Measurements from ENCODE around the gene ARHGAP6.

Gene ARHGAP6

DNA sequence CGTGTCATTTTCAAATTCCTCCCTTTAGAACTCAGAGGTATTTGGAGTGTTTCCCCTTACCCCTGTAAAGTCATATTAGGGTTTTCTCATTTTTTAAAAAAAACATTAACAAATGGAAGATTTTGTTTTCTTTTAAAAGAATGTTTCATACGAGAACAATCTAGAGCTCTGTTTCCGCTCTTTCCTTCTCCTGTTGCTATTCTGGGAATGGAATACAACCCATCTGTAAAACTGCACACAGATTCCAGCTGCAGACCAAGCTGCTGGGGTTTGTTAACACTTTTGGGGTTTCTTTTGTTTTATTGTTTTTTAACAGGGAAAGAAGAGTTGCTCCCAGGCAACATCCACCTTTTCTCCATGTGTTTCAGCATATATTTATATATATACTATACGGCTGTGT is 493.3 kb downstream of the ARHGAP6 start:
- H3K9me3 ChIP-seq (ENCODE audit: control insufficient read depth in 2 of 2, low read length in 2 of 2) = no peaks in the 10 kb centered on the region
- peaks cover 0 to 12% of the 10 kb centered on the region in 2 donors for H3K36me3 ChIP-seq (ENCODE audit: control insufficient read depth in 2 of 2, insufficient read depth in 2 of 2, low read length in 2 of 2)
- H3K27ac ChIP-seq (ENCODE audit: low read length) = no peak overlapping the region
- H3K4me3 ChIP-seq (ENCODE audit: low read length in 2 of 2) = no peak overlapping the region
- H3K9ac ChIP-seq (ENCODE audit: low read length in 2 of 2) = no peak overlapping the region
- H3K4me1 ChIP-seq (ENCODE audit: control insufficient read depth, insufficient read depth, low read length) = no peaks in the 10 kb centered on the region
- peaks cover 0 to 6% of the 10 kb centered on the region in 2 donors for H3K27me3 ChIP-seq (ENCODE audit: control insufficient read depth in 1 of 2, insufficient read depth in 2 of 2, low read length in 2 of 2)

DNA sequence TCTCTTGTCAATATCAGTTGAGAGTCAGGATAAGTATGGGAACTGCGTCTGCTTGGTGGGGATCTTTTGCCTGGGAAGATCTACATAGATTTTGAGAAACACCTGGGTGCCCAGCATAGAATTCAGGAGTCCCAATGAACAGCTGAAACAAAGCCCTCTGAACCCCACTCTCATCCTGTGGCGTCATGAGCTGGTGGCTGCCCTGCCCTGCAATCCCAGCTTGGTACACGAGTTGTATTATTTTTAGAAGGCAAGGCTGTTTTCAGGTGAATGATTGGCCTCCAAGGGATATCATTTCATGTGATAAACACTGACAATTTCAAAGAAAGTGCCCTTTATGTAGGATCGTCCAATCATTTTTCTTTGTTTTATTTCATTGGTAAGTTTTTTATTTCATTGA is 493.8 kb downstream of the ARHGAP6 start:
- no peak overlapping the region for H3K27ac ChIP-seq (ENCODE audit: low read length)

GRCh38 chrX:11164433-11164832 is 501.3 kb downstream of the ARHGAP6 start:
- Histone ChIP-seq H3K27me3 (ENCODE audit: control insufficient read depth in 1 of 2, insufficient read depth in 2 of 2, low read length in 2 of 2) (no peaks in the 10 kb centered on the region), H3K9ac (ENCODE audit: low read length in 2 of 2) (no peak overlapping the region), H3K27ac (ENCODE audit: low read length) (no peak overlapping the region)

More for the DNA sequence above, 493.8 kb downstream of the ARHGAP6 start:
- Histone ChIP-seq H3K4me3 (ENCODE audit: low read length in 2 of 2) (no peak overlapping the region), H3K36me3 (ENCODE audit: control insufficient read depth in 2 of 2, insufficient read depth in 2 of 2, low read length in 2 of 2) (peaks cover 0 to 15% of the 10 kb centered on the region in 2 donors), H3K9me3 (ENCODE audit: control insufficient read depth in 2 of 2, low read length in 2 of 2) (no peaks in the 10 kb centered on the region), H3K27me3 (ENCODE audit: control insufficient read depth in 1 of 2, insufficient read depth in 2 of 2, low read length in 2 of 2) (peaks cover 0 to 6% of the 10 kb centered on the region in 2 donors), H3K9ac (ENCODE audit: low read length in 2 of 2) (no peak overlapping the region), H3K4me1 (ENCODE audit: control insufficient read depth, insufficient read depth, low read length) (no peaks in the 10 kb centered on the region)

GRCh38 chrX:11159149-11159548 is 506.6 kb downstream of the ARHGAP6 start:
- Histone ChIP-seq H3K27me3 (ENCODE audit: control insufficient read depth in 1 of 2, insufficient read depth in 2 of 2, low read length in 2 of 2) (no peaks in the 10 kb centered on the region), H3K4me1 (ENCODE audit: control insufficient read depth, insufficient read depth, low read length) (no peaks in the 10 kb centered on the region), H3K9ac (ENCODE audit: low read length in 2 of 2) (no peak overlapping the region), H3K9me3 (ENCODE audit: control insufficient read depth in 2 of 2, low read length in 2 of 2) (no peaks in the 10 kb centered on the region), H3K27ac (ENCODE audit: low read length) (no peak overlapping the region), H3K36me3 (ENCODE audit: control insufficient read depth in 2 of 2, insufficient read depth in 2 of 2, low read length in 2 of 2) (peaks cover 2 to 14% of the 10 kb centered on the region in 2 donors), H3K4me3 (ENCODE audit: low read length in 2 of 2) (no peak overlapping the region)

More at GRCh38 chrX:11164433-11164832, 501.3 kb downstream of the ARHGAP6 start:
- H3K9me3 ChIP-seq (ENCODE audit: control insufficient read depth in 2 of 2, low read length in 2 of 2) = no peaks in the 10 kb centered on the region
- no peaks in the 10 kb centered on the region for H3K4me1 ChIP-seq (ENCODE audit: control insufficient read depth, insufficient read depth, low read length)
- H3K4me3 ChIP-seq (ENCODE audit: low read length in 2 of 2) = no peak overlapping the region
- H3K36me3 ChIP-seq (ENCODE audit: control insufficient read depth in 2 of 2, insufficient read depth in 2 of 2, low read length in 2 of 2) = peaks cover 0 to 16% of the 10 kb centered on the region in 2 donors

- no peak overlapping the region for H3K9ac ChIP-seq (ENCODE audit: low read length in 2 of 2)
- H3K36me3 ChIP-seq (ENCODE audit: control insufficient read depth in 2 of 2, insufficient read depth in 2 of 2, low read length in 2 of 2) = peaks cover 0 to 3% of the 10 kb centered on the region in 2 donors
- peaks cover 0 to 3% of the 10 kb centered on the region in 2 donors for H3K27me3 ChIP-seq (ENCODE audit: control insufficient read depth in 1 of 2, insufficient read depth in 2 of 2, low read length in 2 of 2)
- no peak overlapping the region for H3K4me3 ChIP-seq (ENCODE audit: low read length in 2 of 2)
- H3K9me3 ChIP-seq (ENCODE audit: control insufficient read depth in 2 of 2, low read length in 2 of 2) = no peaks in the 10 kb centered on the region
- no peaks in the 10 kb centered on the region for H3K4me1 ChIP-seq (ENCODE audit: control insufficient read depth, insufficient read depth, low read length)
- H3K27ac ChIP-seq (ENCODE audit: low read length) = no peak overlapping the region
Observed at GRCh38 chrX:11151799-11152559, 513.7 kb downstream of the ARHGAP6 start.

DNA sequence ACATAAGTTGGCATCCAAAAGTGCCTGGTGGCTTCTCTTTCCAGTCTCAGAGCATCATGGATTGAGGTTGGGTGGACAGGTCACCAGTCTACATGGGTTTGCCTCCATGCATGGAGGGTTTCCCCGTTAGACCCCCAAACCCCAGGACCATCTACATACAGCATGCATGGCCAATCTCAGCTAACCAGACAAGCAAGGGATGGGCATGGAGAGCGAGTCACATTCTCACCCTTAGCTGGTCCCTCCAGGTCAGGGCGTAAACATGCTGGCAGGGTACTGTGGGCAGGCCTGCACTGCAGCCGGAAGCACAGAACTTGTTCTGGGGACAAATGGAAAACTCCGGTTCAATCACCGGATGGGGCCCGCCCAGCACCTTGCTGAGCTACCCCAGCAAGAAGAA is 517.3 kb downstream of the ARHGAP6 start:
- H3K27ac ChIP-seq (ENCODE audit: low read length) = no peak overlapping the region
- peaks cover 0 to 8% of the 10 kb centered on the region in 2 donors for H3K27me3 ChIP-seq (ENCODE audit: control insufficient read depth in 1 of 2, insufficient read depth in 2 of 2, low read length in 2 of 2)
- no peaks in the 10 kb centered on the region for H3K36me3 ChIP-seq (ENCODE audit: control insufficient read depth in 2 of 2, insufficient read depth in 2 of 2, low read length in 2 of 2)
- no peaks in the 10 kb centered on the region for H3K9me3 ChIP-seq (ENCODE audit: control insufficient read depth in 2 of 2, low read length in 2 of 2)
- H3K4me1 ChIP-seq (ENCODE audit: control insufficient read depth, insufficient read depth, low read length) = no peaks in the 10 kb centered on the region
- no peak overlapping the region for H3K4me3 ChIP-seq (ENCODE audit: low read length in 2 of 2)
- H3K9ac ChIP-seq (ENCODE audit: low read length in 2 of 2) = no peak overlapping the region

GRCh38 chrX:11146411-11146810 is 519.3 kb downstream of the ARHGAP6 start:
- Histone ChIP-seq H3K9me3 (ENCODE audit: control insufficient read depth in 2 of 2, low read length in 2 of 2) (no peaks in the 10 kb centered on the region), H3K4me3 (ENCODE audit: low read length in 2 of 2) (no peak overlapping the region), H3K27ac (ENCODE audit: low read length) (no peak overlapping the region), H3K27me3 (ENCODE audit: control insufficient read depth in 1 of 2, insufficient read depth in 2 of 2, low read length in 2 of 2) (peaks cover 0 to 8% of the 10 kb centered on the region in 2 donors), H3K9ac (ENCODE audit: low read length in 2 of 2) (no peak overlapping the region), H3K36me3 (ENCODE audit: control insufficient read depth in 2 of 2, insufficient read depth in 2 of 2, low read length in 2 of 2) (peaks cover 0 to 7% of the 10 kb centered on the region in 2 donors), H3K4me1 (ENCODE audit: control insufficient read depth, insufficient read depth, low read length) (no peaks in the 10 kb centered on the region)

DNA sequence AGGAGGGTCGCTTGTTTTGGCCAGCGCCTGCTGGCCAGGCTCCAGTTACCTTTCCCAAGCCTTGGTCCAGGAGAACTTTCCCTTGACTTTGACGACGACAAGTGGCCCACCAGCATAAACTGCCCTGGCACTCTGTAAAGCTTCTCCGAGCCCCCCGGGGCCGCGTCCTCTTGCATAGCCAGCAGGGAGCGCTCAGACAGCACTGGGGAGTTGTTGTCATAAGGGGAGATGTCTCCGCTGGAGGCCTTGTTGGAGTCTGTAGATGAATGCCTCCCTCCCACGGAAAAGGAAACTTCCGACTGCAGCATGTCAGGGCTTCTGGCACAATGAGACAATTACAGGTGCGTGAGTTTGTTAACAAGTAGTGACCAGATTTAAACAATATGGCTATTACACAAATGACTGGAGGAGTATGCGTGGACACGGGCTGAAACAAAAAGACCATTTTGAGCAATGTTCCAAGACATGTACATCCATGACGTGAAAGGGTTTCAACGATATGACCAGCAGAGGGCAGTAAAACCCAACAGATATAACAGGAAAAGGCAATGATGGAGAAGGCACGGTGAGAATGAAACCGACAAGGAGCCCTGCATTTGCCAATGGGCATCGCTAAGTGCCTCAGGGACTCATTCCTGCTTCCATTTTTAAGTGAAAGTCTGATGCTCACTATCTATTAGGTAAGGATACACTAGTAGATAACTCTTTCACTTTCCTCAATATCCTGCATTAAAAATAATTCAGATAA is 521.6 kb downstream of the ARHGAP6 start:
- H3K36me3 ChIP-seq (ENCODE audit: control insufficient read depth in 2 of 2, insufficient read depth in 2 of 2, low read length in 2 of 2) = peaks cover 0 to 7% of the 10 kb centered on the region in 2 donors
- H3K9ac ChIP-seq (ENCODE audit: low read length in 2 of 2) = no peak overlapping the region
- no peaks in the 10 kb centered on the region for H3K4me1 ChIP-seq (ENCODE audit: control insufficient read depth, insufficient read depth, low read length)
- H3K9me3 ChIP-seq (ENCODE audit: control insufficient read depth in 2 of 2, low read length in 2 of 2) = no peaks in the 10 kb centered on the region
- H3K4me3 ChIP-seq (ENCODE audit: low read length in 2 of 2) = no peak overlapping the region
- H3K27me3 ChIP-seq (ENCODE audit: control insufficient read depth in 1 of 2, insufficient read depth in 2 of 2, low read length in 2 of 2) = peaks cover 0 to 8% of the 10 kb centered on the region in 2 donors
- H3K27ac ChIP-seq (ENCODE audit: low read length) = no peak overlapping the region

DNA sequence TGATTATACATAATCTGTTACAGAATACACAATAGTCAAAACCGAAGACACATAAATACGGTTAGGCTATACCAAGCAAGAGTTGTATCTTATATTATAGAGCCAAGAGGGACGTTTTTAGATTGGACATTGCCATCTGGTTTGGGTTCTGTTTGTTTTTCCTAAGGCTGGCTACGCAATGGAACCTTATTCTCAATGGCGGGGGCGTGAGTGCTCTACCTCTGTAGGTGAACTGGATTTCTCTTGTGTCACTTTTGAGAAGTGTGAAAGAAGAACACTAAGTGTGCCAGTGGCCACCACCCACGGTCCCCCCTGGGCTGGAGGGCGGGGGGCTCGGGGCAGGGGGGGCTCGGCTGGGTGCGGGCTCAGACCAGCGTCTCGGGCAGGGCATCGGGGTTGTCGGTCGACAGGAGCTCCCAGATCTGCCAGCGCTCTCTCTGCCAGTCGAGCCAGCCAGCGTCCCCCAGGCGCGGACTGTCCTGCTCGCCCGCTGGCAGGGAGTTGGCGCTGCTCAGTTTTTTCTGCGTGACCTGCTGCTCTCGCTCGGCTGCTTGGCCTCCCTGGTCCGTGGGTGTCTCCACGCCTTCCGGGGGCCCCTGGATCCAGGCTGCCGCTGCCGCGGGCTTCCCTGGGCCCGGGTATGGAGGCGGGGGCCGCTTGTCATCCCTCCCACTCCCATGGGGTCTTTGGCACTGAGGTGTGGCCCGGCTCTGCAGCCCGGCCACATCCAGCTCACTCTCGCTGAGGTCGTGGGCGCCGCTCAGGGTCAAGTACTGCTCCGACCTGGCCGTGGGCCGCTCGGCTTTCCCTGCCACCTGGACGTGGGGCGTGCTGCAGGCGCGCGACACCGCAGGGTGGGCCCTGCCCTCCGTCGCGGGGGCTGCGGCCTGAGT is 527.0 kb downstream of the ARHGAP6 start:
- Histone ChIP-seq H3K36me3 (ENCODE audit: control insufficient read depth in 2 of 2, insufficient read depth in 2 of 2, low read length in 2 of 2) (peaks cover 0 to 7% of the 10 kb centered on the region in 2 donors), H3K27me3 (ENCODE audit: control insufficient read depth in 1 of 2, insufficient read depth in 2 of 2, low read length in 2 of 2) (peaks cover 0 to 2% of the 10 kb centered on the region in 2 donors), H3K27ac (ENCODE audit: low read length) (no peak overlapping the region), H3K9ac (ENCODE audit: low read length in 2 of 2) (no peak overlapping the region), H3K4me3 (ENCODE audit: low read length in 2 of 2) (no peak overlapping the region), H3K4me1 (ENCODE audit: control insufficient read depth, insufficient read depth, low read length) (no peaks in the 10 kb centered on the region), H3K9me3 (ENCODE audit: control insufficient read depth in 2 of 2, low read length in 2 of 2) (no peaks in the 10 kb centered on the region)

DNA sequence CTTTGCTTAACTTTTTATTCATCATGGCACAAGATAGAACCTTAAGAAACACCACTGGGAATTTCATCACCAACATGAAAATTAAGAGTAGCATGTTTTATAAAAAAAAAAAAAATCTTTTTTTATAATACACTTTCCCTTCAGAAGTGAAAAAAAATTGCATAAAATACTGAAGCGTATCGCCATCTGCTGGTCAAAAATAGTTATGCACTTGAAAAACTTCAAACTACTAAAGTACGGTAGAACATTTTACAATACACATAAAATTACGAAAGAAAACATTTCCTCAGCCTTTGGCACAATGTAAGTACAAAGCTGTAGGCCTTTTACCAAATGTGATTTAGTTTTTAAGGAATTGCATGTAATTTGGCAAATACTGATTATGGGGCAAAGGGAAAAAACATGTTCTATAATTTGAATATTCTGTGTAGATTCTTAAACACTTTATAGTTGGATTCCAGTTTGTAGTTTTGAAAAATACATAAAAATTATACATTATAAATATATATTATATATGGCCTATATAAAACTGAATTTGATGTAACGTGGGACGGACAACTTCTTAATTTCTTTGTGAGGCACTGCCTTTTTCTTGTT is 528.1 kb downstream of the ARHGAP6 start:
- H3K9me3 ChIP-seq (ENCODE audit: control insufficient read depth in 2 of 2, low read length in 2 of 2) = no peaks in the 10 kb centered on the region
- H3K4me3 ChIP-seq (ENCODE audit: low read length in 2 of 2) = no peak overlapping the region
- H3K27ac ChIP-seq (ENCODE audit: low read length) = no peak overlapping the region
- peaks cover 0 to 2% of the 10 kb centered on the region in 2 donors for H3K27me3 ChIP-seq (ENCODE audit: control insufficient read depth in 1 of 2, insufficient read depth in 2 of 2, low read length in 2 of 2)
- no peaks in the 10 kb centered on the region for H3K36me3 ChIP-seq (ENCODE audit: control insufficient read depth in 2 of 2, insufficient read depth in 2 of 2, low read length in 2 of 2)
- no peaks in the 10 kb centered on the region for H3K4me1 ChIP-seq (ENCODE audit: control insufficient read depth, insufficient read depth, low read length)
- no peak overlapping the region for H3K9ac ChIP-seq (ENCODE audit: low read length in 2 of 2)
